Kasumi-1 (cell line): ENCODE measurements around the gene EFNA2.
"Not testable (repeated sequence)": the region's sequence is repeated elsewhere in the genome, so short reads cannot be mapped to it uniquely, and the experiment has no call there.

ENCODE experiments used
- DNase-seq, 2 experiments: peaks; one replicate each; lab custom pipeline; 2025; lab: John Stamatoyannopoulos, UW

The EFNA2 gene

GRCh38 chr19:1318678-1319471 lies 33.2 kb downstream of the EFNA2 start:
- no peak for DNase-seq

- DNase-seq = not testable (repeated sequence)
Measured at GRCh38 chr19:1320282-1320650, 34.6 kb downstream of the EFNA2 start.

GRCh38 chr19:1321539-1321938 lies 35.9 kb downstream of the EFNA2 start:
- DNase-seq = no peak

DNA sequence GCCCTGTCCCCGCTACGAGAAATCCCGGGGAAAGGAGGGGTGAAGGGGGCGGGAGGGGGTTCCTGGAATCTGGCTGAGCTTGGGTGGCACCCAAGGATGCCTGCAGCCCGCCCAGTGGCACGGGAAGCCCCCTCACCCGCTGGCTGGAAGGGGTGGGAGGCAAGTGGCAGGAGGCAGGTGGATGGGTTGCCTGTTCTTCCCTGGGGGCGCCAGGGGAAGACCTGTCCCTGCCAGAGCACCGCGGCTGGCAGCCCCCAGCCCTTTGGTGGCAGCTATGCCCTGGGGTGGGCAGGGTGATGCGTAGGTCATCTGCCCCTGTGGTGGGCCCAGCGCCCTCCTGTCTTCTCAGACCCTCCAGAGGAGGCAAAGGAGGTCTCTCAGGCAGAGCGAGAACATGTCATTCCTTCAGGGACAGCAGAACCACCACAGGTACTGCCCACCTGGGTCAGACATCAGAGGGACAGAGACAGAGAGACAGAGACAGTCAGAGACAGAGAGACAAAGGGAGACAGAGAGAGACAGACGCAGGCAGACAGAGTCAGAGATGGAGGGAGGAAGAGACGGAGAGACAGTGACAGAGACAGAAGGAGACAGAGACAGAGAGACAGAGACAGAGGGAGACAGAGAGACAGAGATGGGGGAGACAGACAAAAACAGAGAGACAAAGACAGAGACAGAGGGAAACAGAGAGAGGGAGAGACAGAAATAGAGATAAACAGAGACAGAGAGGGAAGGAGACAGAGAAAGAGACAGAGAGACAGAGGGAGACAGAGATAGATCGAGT lies 36.7 kb downstream of the EFNA2 start:
- DNase-seq = no peak

DNA sequence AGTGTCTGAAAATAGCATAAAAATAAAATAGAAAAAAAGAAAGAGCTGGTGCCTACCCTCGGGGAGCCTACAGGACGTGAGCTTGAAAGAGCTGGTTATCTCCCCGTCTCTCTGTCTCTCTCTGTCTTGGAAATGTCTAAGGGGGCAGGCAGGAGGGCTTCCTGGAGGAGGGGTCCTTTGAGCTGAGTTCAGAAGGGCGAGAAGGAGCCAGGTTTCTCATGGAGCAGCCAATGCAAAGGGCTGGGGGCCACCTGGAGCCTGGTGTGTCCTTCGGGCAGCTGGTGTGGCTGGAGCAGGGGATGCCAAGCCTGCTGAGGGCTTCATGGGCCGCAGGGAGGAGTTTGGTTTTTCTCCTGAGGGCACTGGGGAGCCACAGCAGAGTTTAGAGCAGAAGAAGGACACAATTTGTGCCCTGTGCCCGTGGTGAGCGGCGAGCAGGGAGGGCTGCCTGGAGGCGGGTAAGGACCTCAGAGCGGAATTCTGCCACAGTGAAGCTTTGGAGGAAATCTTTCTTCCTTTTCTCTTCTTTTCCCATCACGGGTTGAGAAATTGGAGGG lies 38.7 kb downstream of the EFNA2 start:
- no peak for DNase-seq

DNA sequence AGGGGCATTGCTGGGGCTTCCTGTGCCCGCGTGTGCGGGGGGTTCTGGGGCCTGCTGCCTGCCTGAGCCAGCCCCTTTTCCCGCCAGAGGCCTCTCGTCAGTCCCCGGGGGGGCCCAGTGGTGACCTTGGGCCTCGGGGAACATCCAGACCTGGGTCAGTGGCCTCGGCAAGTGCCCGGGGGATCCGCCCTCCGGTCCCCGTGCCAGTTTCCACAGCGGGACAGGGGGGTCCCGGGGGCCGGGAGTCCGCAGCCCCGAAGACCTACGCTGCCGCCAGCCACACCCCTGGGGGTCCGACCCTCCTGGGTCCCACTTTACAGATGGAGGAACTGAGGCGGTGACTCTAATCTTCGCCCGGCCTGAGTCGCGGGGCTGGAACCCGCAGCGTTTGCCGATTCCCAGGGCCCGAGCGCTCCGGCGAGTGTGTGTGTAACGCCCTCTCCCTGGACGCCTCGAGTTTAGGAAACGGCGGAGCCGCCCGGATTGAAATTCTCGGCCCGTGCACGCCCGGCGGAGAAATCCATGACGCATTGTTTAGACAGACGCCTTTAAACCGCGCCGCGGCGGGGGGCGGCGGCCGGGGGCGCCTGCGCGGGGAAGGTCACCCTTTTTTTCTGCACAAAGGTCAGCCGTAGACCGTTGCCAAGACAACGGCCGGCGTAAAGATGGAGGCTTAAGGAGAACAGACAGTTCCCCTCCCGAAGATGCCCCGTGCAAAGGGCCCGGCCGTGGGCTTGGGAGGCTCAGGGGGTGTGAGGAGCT lies 39.3 kb downstream of the EFNA2 start:
- peak in 1 of 2 experiments; percentile 27 for DNase-seq

- no peak for DNase-seq
Measured at GRCh38 chr19:1325568-1326294, 40.1 kb downstream of the EFNA2 start.

- DNase-seq = no peak
Measured at GRCh38 chr19:1327125-1327524, 41.5 kb downstream of the EFNA2 start.

- DNase-seq = not testable (repeated sequence)
Measured at GRCh38 chr19:1332208-1332607, 46.5 kb downstream of the EFNA2 start.

DNA sequence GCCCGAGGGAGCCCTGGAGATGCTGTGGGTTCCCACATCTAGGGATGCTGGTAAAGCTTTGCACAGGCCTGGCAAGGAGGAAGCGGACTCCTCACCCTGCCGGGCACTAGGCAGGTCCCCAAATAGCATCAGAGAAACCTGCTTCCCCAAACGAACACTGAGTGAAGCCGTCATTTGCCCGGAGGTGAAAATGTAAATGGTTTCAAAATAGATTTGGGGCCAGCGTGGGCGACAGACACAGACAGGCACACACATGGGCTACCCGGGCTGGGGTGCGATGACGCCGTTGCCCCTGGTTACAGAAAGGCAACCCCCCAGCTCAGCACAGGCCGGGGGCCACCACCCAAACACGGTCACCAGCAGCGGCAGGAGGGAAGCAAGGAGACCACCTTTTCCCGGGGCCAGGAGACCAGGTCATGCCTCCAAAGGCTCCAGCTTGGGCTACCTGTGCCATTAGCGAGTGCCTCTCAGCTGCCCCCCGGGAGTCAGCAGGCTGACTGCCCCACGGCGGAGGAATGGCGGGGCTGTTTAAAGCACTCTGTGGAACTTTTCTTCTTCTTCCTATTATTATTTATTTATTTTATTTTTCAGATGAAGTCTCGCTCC lies 50.5 kb downstream of the EFNA2 start:
- no peak for DNase-seq

DNA sequence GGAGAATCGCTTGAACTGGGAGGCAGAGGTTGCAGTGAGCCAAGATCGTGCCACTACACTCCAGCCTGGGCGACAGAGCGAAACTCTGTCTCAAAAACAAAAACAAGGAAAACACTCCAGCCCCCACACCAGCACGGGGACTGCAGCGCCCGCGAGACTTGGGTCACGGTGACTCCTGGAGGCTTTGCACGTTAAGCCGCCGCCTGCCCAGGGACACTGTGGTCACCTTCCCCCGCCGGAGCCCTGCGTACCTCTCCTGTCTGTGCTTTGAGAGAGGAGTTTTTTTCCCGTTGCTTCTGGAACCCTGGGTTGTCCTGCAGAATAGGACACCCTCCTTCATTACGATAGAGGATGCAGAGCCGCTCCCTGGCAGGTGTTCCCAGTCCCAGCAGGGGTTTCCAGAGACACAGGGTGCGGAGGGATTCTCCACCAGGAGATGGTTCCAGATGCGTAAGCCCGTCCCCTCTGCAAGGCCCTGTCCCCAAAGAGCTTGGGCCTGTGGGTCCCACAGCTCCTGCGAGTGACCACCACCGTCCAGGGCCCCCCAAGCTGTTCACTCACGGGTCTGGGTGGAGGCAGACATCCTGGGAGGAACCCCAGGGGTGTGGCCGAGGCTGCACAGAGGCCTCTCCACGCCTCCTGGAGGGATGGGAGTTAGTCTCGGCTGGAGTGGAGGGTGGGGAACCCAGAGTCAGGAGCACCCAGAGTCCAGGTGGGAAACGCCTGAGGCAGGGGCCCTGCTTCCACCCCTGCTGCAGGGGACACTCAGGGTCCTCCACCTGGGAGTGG lies 55.2 kb downstream of the EFNA2 start:
- DNase-seq = no peak

GRCh38 chr19:1343041-1343440 lies 57.4 kb downstream of the EFNA2 start:
- no peak for DNase-seq

GRCh38 chr19:1349211-1349610 lies 63.5 kb downstream of the EFNA2 start:
- DNase-seq = no peak

- DNase-seq = no peak
Measured at GRCh38 chr19:1350867-1351266, 65.2 kb downstream of the EFNA2 start.
